ENCODE measurements around the gene KSR1.

- TF ChIP-seq, protein P1, sequence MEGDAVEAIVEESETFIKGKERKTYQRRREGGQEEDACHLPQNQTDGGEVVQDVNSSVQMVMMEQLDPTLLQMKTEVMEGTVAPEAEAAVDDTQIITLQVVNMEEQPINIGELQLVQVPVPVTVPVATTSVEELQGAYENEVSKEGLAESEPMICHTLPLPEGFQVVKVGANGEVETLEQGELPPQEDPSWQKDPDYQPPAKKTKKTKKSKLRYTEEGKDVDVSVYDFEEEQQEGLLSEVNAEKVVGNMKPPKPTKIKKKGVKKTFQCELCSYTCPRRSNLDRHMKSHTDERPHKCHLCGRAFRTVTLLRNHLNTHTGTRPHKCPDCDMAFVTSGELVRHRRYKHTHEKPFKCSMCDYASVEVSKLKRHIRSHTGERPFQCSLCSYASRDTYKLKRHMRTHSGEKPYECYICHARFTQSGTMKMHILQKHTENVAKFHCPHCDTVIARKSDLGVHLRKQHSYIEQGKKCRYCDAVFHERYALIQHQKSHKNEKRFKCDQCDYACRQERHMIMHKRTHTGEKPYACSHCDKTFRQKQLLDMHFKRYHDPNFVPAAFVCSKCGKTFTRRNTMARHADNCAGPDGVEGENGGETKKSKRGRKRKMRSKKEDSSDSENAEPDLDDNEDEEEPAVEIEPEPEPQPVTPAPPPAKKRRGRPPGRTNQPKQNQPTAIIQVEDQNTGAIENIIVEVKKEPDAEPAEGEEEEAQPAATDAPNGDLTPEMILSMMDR (IDR thresholded peaks at IDR 0.05): no peak
- no peak for TF ChIP-seq POLR2A (IDR thresholded peaks at IDR 0.05)
These were observed 47.4 kb upstream of the KSR1 start for GRCh38 chr17:27408891-27409290.
